GM12878 (cell line): Measurements from ENCODE around the gene PIAS2.

Experiments
- ATF2 ChIP-seq: IDR thresholded peaks from 2 replicates; pipeline ENCODE4 v1.6.1; 2012; ENCODE audit warnings: low read length, inconsistent platforms
- CTCF ChIP-seq, 3 experiments: IDR thresholded peaks in 2 of 3; conservative IDR thresholded peaks in 1 of 3; 2 replicates each; pipeline ENCODE4 v1.5.1; 2011; ENCODE audit warnings: low read depth in 3 of 3, low read length in 3 of 3, mild to moderate bottlenecking in 3 of 3, control low read depth in 2 of 3, moderate library complexity in 2 of 3, inconsistent platforms in 1 of 3, mixed read lengths in 1 of 3; ENCODE audit not compliant: control insufficient read depth in 2 of 3, insufficient read depth in 1 of 3; ENCODE audit errors: extremely low read depth in 1 of 3
- FOXM1 ChIP-seq: IDR thresholded peaks from 2 replicates; pipeline ENCODE4 v1.6.1; 2012; ENCODE audit warnings: low read depth, mild to moderate bottlenecking, inconsistent platforms, low read length, moderate library complexity
- POLR2A ChIP-seq: IDR thresholded peaks from 2 replicates; pipeline ENCODE4 v1.6.1; 2011; ENCODE audit warnings: low read depth, mild to moderate bottlenecking, low read length

GRCh38 chr18:46768166-46768921 is 149.0 kb downstream of the PIAS2 start:
- no peak for TF ChIP-seq ATF2
- TF ChIP-seq CTCF (IDR thresholded peaks at IDR 0.05 in 2 of 3, conservative IDR thresholded peaks at IDR 0.05 in 1 of 3; ENCODE audit: control insufficient read depth in 2 of 3, extremely low read depth in 1 of 3, insufficient read depth in 1 of 3, low read depth in 3 of 3, low read length in 3 of 3) = no peak
- no peak for TF ChIP-seq POLR2A
- no peak for TF ChIP-seq FOXM1
